HepG2 (cell line): Measurements from ENCODE around the gene ZNF620. TPM values are rescaled to one million over a fixed set of nuclear protein-coding genes. Genes with fewer than 3 reads are reported as not detected.
A peak's percentile ranks its signal among the peaks of the same experiment; 100 is the strongest.

Experiments used
- AGO1 ChIP-seq: fragments of 200-400 bp; formaldehyde crosslinking; IDR thresholded peaks from 2 replicates; pipeline ENCODE4 v1.6.1; 2017; ENCODE audit warnings: mild to moderate bottlenecking, low read depth, low read length, moderate library complexity; ENCODE audit not compliant: poor library complexity, severe bottlenecking
- ATAD3A ChIP-seq: sonication (generic); formaldehyde crosslinking; IDR thresholded peaks from 2 replicates; pipeline ENCODE4 v1.4.0; 2020; ENCODE audit warnings: missing genetic modification reagents
- CBX1 ChIP-seq: IDR thresholded peaks from one replicate; pipeline ENCODE4 v1.6.1; 2016; ENCODE audit warnings: antibody characterized with exemption, low read depth
- ELF1 ChIP-seq: sonication (generic); formaldehyde crosslinking; IDR thresholded peaks from 2 replicates; pipeline ENCODE4 v1.4.0; 2020; ENCODE audit warnings: missing genetic modification reagents
- HOXA7 ChIP-seq: sonication (generic); formaldehyde crosslinking; IDR thresholded peaks from 2 replicates; pipeline ENCODE4 v1.8.1; 2022; ENCODE audit warnings: mild to moderate bottlenecking, missing genetic modification reagents, moderate library complexity
- IRF2 ChIP-seq: IDR thresholded peaks from 2 replicates; pipeline ENCODE4 v1.6.1; 2018; ENCODE audit warnings: missing genetic modification reagents, missing compliant biosample characterization
- JARID2 ChIP-seq: sonication (generic); formaldehyde crosslinking; IDR thresholded peaks from 2 replicates; pipeline ENCODE4 v1.8.1; 2023; ENCODE audit warnings: missing genetic modification reagents, inconsistent platforms; ENCODE audit not compliant: insufficient replicate concordance
- MLLT10 ChIP-seq: sonication (generic); formaldehyde crosslinking; IDR thresholded peaks from 2 replicates; pipeline ENCODE4 v1.4.0; 2020; ENCODE audit warnings: missing genetic modification reagents
- NONO ChIP-seq, 2 experiments: fragments of 450-650 bp in 1 of 2; sonication (generic) in 1 of 2; formaldehyde crosslinking in 1 of 2; IDR thresholded peaks in 1 of 2; conservative IDR thresholded peaks in 1 of 2; 2 replicates each; pipeline versions ENCODE4 v1.6.1 to v1.8.0; 2017 to 2022; ENCODE audit warnings: mild to moderate bottlenecking in 1 of 2, missing genetic modification reagents in 1 of 2, moderate library complexity in 1 of 2
- NR2F1 ChIP-seq, 2 experiments: fragments of 450-650 bp in 1 of 2; formaldehyde crosslinking in 1 of 2; IDR thresholded peaks; 2 replicates each; pipeline versions ENCODE4 v1.5.0 to v1.6.1; 2016 to 2020; ENCODE audit warnings: mild to moderate bottlenecking in 1 of 2, missing compliant biosample characterization in 1 of 2, missing genetic modification reagents in 1 of 2, moderate library complexity in 1 of 2
- SALL2 ChIP-seq: sonication (generic); formaldehyde crosslinking; IDR thresholded peaks from 2 replicates; pipeline ENCODE4 v1.8.1; 2023; ENCODE audit warnings: mild to moderate bottlenecking, missing genetic modification reagents, inconsistent platforms
- ZC3H4 ChIP-seq: sonication (generic); formaldehyde crosslinking; IDR thresholded peaks from 2 replicates; pipeline ENCODE4 v1.4.0; 2020; ENCODE audit warnings: missing genetic modification reagents, borderline replicate concordance
- ZNF160 ChIP-seq: sonication (generic); formaldehyde crosslinking; IDR thresholded peaks from 2 replicates; pipeline ENCODE4 v1.8.0; 2022; ENCODE audit warnings: mild to moderate bottlenecking, inconsistent platforms, missing genetic modification reagents
- ZNF451 ChIP-seq: sonication (generic); formaldehyde crosslinking; IDR thresholded peaks from 2 replicates; pipeline ENCODE4 v1.5.0; 2020; ENCODE audit warnings: mild to moderate bottlenecking, missing genetic modification reagents
- ZNF563 ChIP-seq: sonication (generic); formaldehyde crosslinking; IDR thresholded peaks from 2 replicates; pipeline ENCODE4 v1.8.0; 2022; ENCODE audit warnings: mild to moderate bottlenecking, moderate library complexity, missing genetic modification reagents
- ZNF615 ChIP-seq: sonication (generic); formaldehyde crosslinking; IDR thresholded peaks from 2 replicates; pipeline ENCODE4 v1.5.0; 2020; ENCODE audit warnings: mild to moderate bottlenecking, missing genetic modification reagents, borderline replicate concordance
- ZNF746 ChIP-seq: sonication (generic); formaldehyde crosslinking; IDR thresholded peaks from 2 replicates; pipeline ENCODE4 v1.8.0; 2022; ENCODE audit warnings: mild to moderate bottlenecking, missing genetic modification reagents
- polyA plus RNA-seq, 8 experiments: library from polyadenylated mRNA; depleted of rRNA in 3 of 8; stranded (reverse) in 7 of 8; unstranded in 1 of 8; fragments of >200 nt; fragmentation: Illumina TruSeq in 4 of 8; extraction: Trizol in 4 of 8; gene quantifications; 2 replicates each; pipeline versions ENCODE4 v1.2.1 to v1.2.3, GENCODE V29; 2011 to 2016; ENCODE audit warnings: low read depth in 4 of 8, missing spikeins in 1 of 8, mixed read lengths in 1 of 8; ENCODE audit not compliant: insufficient read depth in 1 of 8
- total RNA-seq, 5 experiments: library from RNA; depleted of rRNA; stranded (reverse); fragments of >200 nt; fragmentation: Illumina TruSeq; extraction: Trizol; gene quantifications; 2 replicates each; pipeline ENCODE4 v1.2.3, GENCODE V29; 2016; ENCODE audit warnings: low read depth in 1 of 5
- TF ChIP-seq, protein P1 (sequence below): IDR thresholded peaks from 2 replicates; pipeline ENCODE4 v1.6.1; 2016
- TF ChIP-seq, protein P2 (sequence below): sonication (generic); formaldehyde crosslinking; IDR thresholded peaks from 2 replicates; pipeline ENCODE4 v1.5.1; 2020; ENCODE audit warnings: mild to moderate bottlenecking, moderate library complexity, missing genetic modification reagents
- TF ChIP-seq, protein P3 (sequence below): IDR thresholded peaks from 2 replicates; pipeline ENCODE4 v1.6.1; 2012; ENCODE audit warnings: inconsistent platforms
- TF ChIP-seq, protein P4 (sequence below): sonication (generic); formaldehyde crosslinking; IDR thresholded peaks from 2 replicates; pipeline ENCODE4 v1.4.0; 2020; ENCODE audit warnings: missing genetic modification reagents, borderline replicate concordance

The ZNF620 gene
- total and polyA plus RNA-seq, 2 of the 13 experiments (the other 11 are each of a cell fraction or from before 2014, with no cell fraction given): 2.3 to 12.2 TPM

DNA sequence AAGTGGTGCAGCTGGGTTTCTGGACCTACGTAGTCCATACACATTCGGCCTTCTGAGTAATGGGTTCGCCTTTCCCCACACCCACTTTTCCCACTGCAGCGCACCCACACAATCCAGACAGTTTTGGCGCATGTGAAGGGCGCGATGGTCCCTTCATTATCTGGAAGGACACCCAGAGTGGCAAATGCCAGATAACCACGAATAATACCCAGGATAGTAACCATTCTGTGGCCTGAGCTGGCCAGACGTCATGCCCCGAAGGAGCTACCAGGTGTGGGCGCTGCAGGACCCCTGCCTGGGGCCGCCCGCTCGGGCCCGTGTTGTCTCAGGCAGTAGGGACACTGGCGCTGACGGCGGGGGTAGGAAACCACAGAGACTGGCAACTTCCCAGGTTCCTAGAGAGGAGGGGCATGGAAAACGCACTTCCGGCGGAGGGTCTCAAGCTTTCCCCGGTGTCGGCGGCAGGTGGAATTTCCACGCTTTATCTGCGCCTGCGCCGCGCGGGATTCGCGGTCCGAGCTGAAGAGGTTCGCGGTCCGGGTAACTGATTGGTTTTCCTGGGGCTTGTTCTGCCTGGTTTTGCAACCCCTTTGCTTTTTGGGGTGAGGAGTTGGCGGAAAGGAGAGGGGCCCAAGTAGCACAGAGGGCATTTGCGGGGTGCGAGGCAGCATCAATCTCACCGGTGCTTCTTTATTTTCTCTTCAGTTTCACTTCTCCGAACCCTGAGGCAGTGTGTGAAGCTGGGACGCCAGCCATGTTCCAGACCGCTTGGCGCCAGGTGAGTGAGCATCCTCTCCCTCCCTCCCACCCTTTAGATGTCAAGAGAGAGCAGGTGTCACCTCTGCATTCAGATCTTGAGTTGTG is at the start of gene ZNF620 (continued):
- TF ChIP-seq HOXA7: no peak
- TF ChIP-seq MLLT10 (CRISPR knock-in tag): no peak
- peak; percentile 76 for TF ChIP-seq SALL2 (CRISPR knock-in tag)
- 0 out of 2 replicates have a peak, but pooled peaks have one; percentile 45 for TF ChIP-seq ZNF160
- peak; percentile 72; the same call in 1 of the 2 replicates for TF ChIP-seq ZNF615
- TF ChIP-seq ELF1: peak; percentile 80
- peak; percentile 75 for TF ChIP-seq CBX1
- no peak for TF ChIP-seq NR2F1 (CRISPR knock-in tag; IDR thresholded peaks at IDR 0.05)
- TF ChIP-seq, protein P1, sequence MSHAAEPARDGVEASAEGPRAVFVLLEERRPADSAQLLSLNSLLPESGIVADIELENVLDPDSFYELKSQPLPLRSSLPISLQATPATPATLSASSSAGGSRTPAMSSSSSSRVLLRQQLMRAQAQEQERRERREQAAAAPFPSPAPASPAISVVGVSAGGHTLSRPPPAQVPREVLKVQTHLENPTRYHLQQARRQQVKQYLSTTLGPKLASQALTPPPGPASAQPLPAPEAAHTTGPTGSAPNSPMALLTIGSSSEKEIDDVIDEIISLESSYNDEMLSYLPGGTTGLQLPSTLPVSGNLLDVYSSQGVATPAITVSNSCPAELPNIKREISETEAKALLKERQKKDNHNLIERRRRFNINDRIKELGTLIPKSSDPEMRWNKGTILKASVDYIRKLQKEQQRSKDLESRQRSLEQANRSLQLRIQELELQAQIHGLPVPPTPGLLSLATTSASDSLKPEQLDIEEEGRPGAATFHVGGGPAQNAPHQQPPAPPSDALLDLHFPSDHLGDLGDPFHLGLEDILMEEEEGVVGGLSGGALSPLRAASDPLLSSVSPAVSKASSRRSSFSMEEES: peak; percentile 63; the same call in 1 of the 2 replicates
- peak; percentile 72; the same call in 1 of the 2 replicates for TF ChIP-seq IRF2
- TF ChIP-seq, protein P2, sequence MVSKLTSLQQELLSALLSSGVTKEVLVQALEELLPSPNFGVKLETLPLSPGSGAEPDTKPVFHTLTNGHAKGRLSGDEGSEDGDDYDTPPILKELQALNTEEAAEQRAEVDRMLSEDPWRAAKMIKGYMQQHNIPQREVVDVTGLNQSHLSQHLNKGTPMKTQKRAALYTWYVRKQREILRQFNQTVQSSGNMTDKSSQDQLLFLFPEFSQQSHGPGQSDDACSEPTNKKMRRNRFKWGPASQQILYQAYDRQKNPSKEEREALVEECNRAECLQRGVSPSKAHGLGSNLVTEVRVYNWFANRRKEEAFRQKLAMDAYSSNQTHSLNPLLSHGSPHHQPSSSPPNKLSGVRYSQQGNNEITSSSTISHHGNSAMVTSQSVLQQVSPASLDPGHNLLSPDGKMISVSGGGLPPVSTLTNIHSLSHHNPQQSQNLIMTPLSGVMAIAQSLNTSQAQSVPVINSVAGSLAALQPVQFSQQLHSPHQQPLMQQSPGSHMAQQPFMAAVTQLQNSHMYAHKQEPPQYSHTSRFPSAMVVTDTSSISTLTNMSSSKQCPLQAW: peak; percentile 94
- TF ChIP-seq, protein P3, sequence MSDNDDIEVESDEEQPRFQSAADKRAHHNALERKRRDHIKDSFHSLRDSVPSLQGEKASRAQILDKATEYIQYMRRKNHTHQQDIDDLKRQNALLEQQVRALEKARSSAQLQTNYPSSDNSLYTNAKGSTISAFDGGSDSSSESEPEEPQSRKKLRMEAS: peak; percentile 77; the same call in 1 of the 2 replicates
- no peak for TF ChIP-seq NONO (IDR thresholded peaks at IDR 0.05)
- TF ChIP-seq NONO (CRISPR knock-in tag; conservative IDR thresholded peaks at IDR 0.05): peak; percentile 70
- peak; percentile 31; the same call in 1 of the 2 replicates for TF ChIP-seq ZNF563 (CRISPR knock-in tag)
- TF ChIP-seq ZC3H4 (CRISPR knock-in tag): no peak
- no peak for TF ChIP-seq ZNF451 (CRISPR knock-in tag)
- peak; percentile 81 for TF ChIP-seq JARID2 (CRISPR knock-in tag)
- TF ChIP-seq, protein P4, sequence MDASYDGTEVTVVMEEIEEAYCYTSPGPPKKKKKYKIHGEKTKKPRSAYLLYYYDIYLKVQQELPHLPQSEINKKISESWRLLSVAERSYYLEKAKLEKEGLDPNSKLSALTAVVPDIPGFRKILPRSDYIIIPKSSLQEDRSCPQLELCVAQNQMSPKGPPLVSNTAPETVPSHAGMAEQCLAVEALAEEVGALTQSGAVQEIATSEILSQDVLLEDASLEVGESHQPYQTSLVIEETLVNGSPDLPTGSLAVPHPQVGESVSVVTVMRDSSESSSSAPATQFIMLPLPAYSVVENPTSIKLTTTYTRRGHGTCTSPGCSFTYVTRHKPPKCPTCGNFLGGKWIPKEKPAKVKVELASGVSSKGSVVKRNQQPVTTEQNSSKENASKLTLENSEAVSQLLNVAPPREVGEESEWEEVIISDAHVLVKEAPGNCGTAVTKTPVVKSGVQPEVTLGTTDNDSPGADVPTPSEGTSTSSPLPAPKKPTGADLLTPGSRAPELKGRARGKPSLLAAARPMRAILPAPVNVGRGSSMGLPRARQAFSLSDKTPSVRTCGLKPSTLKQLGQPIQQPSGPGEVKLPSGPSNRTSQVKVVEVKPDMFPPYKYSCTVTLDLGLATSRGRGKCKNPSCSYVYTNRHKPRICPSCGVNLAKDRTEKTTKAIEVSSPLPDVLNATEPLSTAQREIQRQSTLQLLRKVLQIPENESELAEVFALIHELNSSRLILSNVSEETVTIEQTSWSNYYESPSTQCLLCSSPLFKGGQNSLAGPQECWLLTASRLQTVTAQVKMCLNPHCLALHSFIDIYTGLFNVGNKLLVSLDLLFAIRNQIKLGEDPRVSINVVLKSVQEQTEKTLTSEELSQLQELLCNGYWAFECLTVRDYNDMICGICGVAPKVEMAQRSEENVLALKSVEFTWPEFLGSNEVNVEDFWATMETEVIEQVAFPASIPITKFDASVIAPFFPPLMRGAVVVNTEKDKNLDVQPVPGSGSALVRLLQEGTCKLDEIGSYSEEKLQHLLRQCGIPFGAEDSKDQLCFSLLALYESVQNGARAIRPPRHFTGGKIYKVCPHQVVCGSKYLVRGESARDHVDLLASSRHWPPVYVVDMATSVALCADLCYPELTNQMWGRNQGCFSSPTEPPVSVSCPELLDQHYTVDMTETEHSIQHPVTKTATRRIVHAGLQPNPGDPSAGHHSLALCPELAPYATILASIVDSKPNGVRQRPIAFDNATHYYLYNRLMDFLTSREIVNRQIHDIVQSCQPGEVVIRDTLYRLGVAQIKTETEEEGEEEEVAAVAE: peak; percentile 62; the same call in 1 of the 2 replicates
- TF ChIP-seq AGO1: peak; percentile 46
- peak; percentile 80; the same call in 1 of the 2 replicates for TF ChIP-seq ZNF746 (CRISPR knock-in tag)
- no peak for TF ChIP-seq ATAD3A (CRISPR knock-in tag)
